Upper lobe of left lung (tissue), 6 donors: ENCODE data around the gene COTL1. TPM values are rescaled to one million over a fixed set of nuclear protein-coding genes. Genes with fewer than 3 reads are reported as not detected.

Experiments
- ATAC-seq, 2 donors: fragments of 200-7000 bp; cut with Tn5 transposase; one replicate each; pipeline ENCODE4 v1.9.1; 2022; ENCODE audit warnings: mild to moderate bottlenecking in 2 of 2, moderate library complexity in 2 of 2; ENCODE audit not compliant: low FRiP score in 2 of 2
- DNase-seq, 2 donors: peaks; one replicate each; pipeline ENCODE4 v3.0.0-alpha.2; 2019 to 2020
- H3K27ac ChIP-seq, 4 donors: fragments of 200-600 bp; sonication (generic); one replicate each; pipeline ENCODE4 v1.5.1; 2016 to 2019
- H3K27me3 ChIP-seq, 4 donors: fragments of 200-600 bp; sonication (generic); one replicate each; pipeline ENCODE4 v1.5.1; 2017 to 2019
- H3K36me3 ChIP-seq, 4 donors: fragments of 200-600 bp; sonication (generic); one replicate each; pipeline ENCODE4 v1.5.1; 2016 to 2019
- H3K4me1 ChIP-seq, 4 donors: fragments of 200-600 bp; sonication (generic); one replicate each; pipeline ENCODE4 v1.5.1; 2018 to 2019
- H3K4me3 ChIP-seq, 4 donors: fragments of 200-600 bp; sonication (generic); one replicate each; pipeline ENCODE4 v1.5.1; 2017 to 2019; ENCODE audit warnings: mild to moderate bottlenecking in 2 of 4, moderate library complexity in 1 of 4
- H3K9me3 ChIP-seq, 4 donors: fragments of 200-600 bp; sonication (generic); one replicate each; pipeline ENCODE4 v1.5.1; 2018 to 2019
- CTCF ChIP-seq, 6 experiments: fragments of 450-650 bp in 4 of 6; fragments of 200-600 bp in 2 of 6; sonication (generic) in 2 of 6; IDR thresholded peaks; one replicate each; pipeline ENCODE4 v1.5.1; 2016 to 2019; ENCODE audit warnings: antibody characterized with exemption in 6 of 6
- EP300 ChIP-seq, 4 donors: sonication (generic); formaldehyde crosslinking; IDR thresholded peaks; one replicate each; pipeline ENCODE4 v1.5.1; 2017; ENCODE audit warnings: antibody characterized with exemption in 4 of 4, control low read depth in 2 of 4
- POLR2A ChIP-seq, 4 donors: fragments of 450-650 bp; IDR thresholded peaks; one replicate each; pipeline ENCODE4 v1.5.1; 2016 to 2017; ENCODE audit warnings: antibody characterized with exemption in 4 of 4, mild to moderate bottlenecking in 2 of 4
- POLR2AphosphoS5 ChIP-seq, 2 donors: sonication (generic); formaldehyde crosslinking; IDR thresholded peaks; one replicate each; pipeline ENCODE4 v1.5.1; 2017; ENCODE audit warnings: antibody characterized with exemption in 2 of 2
- WGBS, 2 donors: methylation state at CpG; one replicate each; pipeline ENCODE4 v1.1.5; 2017 to 2018; 5-methylcytosine and 5-hydroxymethylcytosine counted together
- total RNA-seq, 6 donors: library from RNA; depleted of rRNA in 4 of 6; stranded (reverse); fragments of >200 nt in 4 of 6; gene quantifications; one replicate each; pipeline versions ENCODE4 v1.1.0 to v1.2.1, GENCODE V29; 2016 to 2021
- donor health status: DM: no; HTN: no; CAD: no; lungs with moderate emphysema.
- donor health status: DM: no; HTN: yes; CAD: no; lungs with severe emphysema.

Gene COTL1
- total RNA-seq, 6 donors from 2014 or later = 31.6 to 256 (median 75.6) TPM

GRCh38 chr16:84583995-84584394 is 33.9 kb downstream of the COTL1 start:
- DNase-seq = no peak
- H3K36me3 ChIP-seq = peaks cover 0 to 11% (median 0%) of the 10 kb centered on the region in 4 donors
- 86% methylated on average over 12 to 15 of the region's 15 CpGs for WGBS, 2 donors
- no peak for ATAC-seq
- H3K27me3 ChIP-seq = no peaks in the 10 kb centered on the region
- no peak for TF ChIP-seq POLR2A (IDR thresholded peaks at IDR 0.05)
- TF ChIP-seq EP300 (IDR thresholded peaks at IDR 0.05) = no peak
- TF ChIP-seq POLR2AphosphoS5 (IDR thresholded peaks at IDR 0.05) = no peak
- TF ChIP-seq CTCF (IDR thresholded peaks at IDR 0.05) = no peak
- no peaks in the 10 kb centered on the region for H3K9me3 ChIP-seq
- no peak overlapping the region for H3K27ac ChIP-seq
- no peak overlapping the region for H3K4me3 ChIP-seq
- no peaks in the 10 kb centered on the region for H3K4me1 ChIP-seq

GRCh38 chr16:84582958-84583516 is 34.8 kb downstream of the COTL1 start:
- WGBS, 2 donors = 74 to 78% methylated on average over 11 of the region's 11 CpGs
- H3K9me3 ChIP-seq = no peaks in the 10 kb centered on the region
- no peak for ATAC-seq
- no peak overlapping the region for H3K27ac ChIP-seq
- TF ChIP-seq CTCF (IDR thresholded peaks at IDR 0.05) (no peak), POLR2AphosphoS5 (IDR thresholded peaks at IDR 0.05) (no peak), POLR2A (IDR thresholded peaks at IDR 0.05) (no peak), EP300 (IDR thresholded peaks at IDR 0.05) (no peak)
- no peaks in the 10 kb centered on the region for H3K27me3 ChIP-seq
- no peaks in the 10 kb centered on the region for H3K4me1 ChIP-seq
- no peak for DNase-seq
- H3K4me3 ChIP-seq = no peak overlapping the region
- H3K36me3 ChIP-seq = peaks cover 0 to 4% (median 0%) of the 10 kb centered on the region in 4 donors

- H3K4me1 ChIP-seq = no peaks in the 10 kb centered on the region
- ATAC-seq (no peak), DNase-seq (no peak)
- no peaks in the 10 kb centered on the region for H3K9me3 ChIP-seq
- 87 to 93% methylated on average over 8 of the region's 8 CpGs for WGBS, 2 donors
- H3K36me3 ChIP-seq = peaks cover 0 to 4% (median 0%) of the 10 kb centered on the region in 4 donors
- no peak overlapping the region for H3K4me3 ChIP-seq
- no peak overlapping the region for H3K27ac ChIP-seq
- no peaks in the 10 kb centered on the region for H3K27me3 ChIP-seq
- no peak for TF ChIP-seq POLR2A (IDR thresholded peaks at IDR 0.05)
- no peak for TF ChIP-seq POLR2AphosphoS5 (IDR thresholded peaks at IDR 0.05)
- TF ChIP-seq CTCF (IDR thresholded peaks at IDR 0.05) = no peak
- TF ChIP-seq EP300 (IDR thresholded peaks at IDR 0.05) = no peak
These were observed 36.7 kb downstream of the COTL1 start for GRCh38 chr16:84581158-84581557.

GRCh38 chr16:84579936-84580335 is 37.9 kb downstream of the COTL1 start:
- Histone ChIP-seq H3K36me3 (peaks cover 0 to 4% (median 0%) of the 10 kb centered on the region in 4 donors), H3K27me3 (no peaks in the 10 kb centered on the region), H3K4me3 (no peak overlapping the region), H3K4me1 (no peaks in the 10 kb centered on the region), H3K27ac (no peak overlapping the region), H3K9me3 (no peaks in the 10 kb centered on the region)
- 77 to 96% methylated on average over 4 to 11 of the region's 11 CpGs for WGBS, 2 donors
- DNase-seq = peak in 1 of 2 donors; percentile 42
- no peak for ATAC-seq
- TF ChIP-seq EP300 (IDR thresholded peaks at IDR 0.05) (no peak), POLR2AphosphoS5 (IDR thresholded peaks at IDR 0.05) (no peak), CTCF (IDR thresholded peaks at IDR 0.05) (no peak), POLR2A (IDR thresholded peaks at IDR 0.05) (no peak)

GRCh38 chr16:84578538-84579126 is 39.2 kb downstream of the COTL1 start:
- WGBS, 2 donors = 87 to 95% methylated on average over 6 of the region's 6 CpGs
- H3K4me1 ChIP-seq = peaks cover 0 to 7% (median 0%) of the 10 kb centered on the region in 4 donors
- H3K4me3 ChIP-seq = no peak overlapping the region
- ATAC-seq (no peak), DNase-seq (no peak)
- H3K36me3 ChIP-seq = peaks cover 0 to 3% (median 0%) of the 10 kb centered on the region in 4 donors
- H3K9me3 ChIP-seq = no peaks in the 10 kb centered on the region
- H3K27me3 ChIP-seq = no peaks in the 10 kb centered on the region
- no peak for TF ChIP-seq EP300 (IDR thresholded peaks at IDR 0.05)
- TF ChIP-seq POLR2A (IDR thresholded peaks at IDR 0.05) = no peak
- no peak for TF ChIP-seq POLR2AphosphoS5 (IDR thresholded peaks at IDR 0.05)
- no peak for TF ChIP-seq CTCF (IDR thresholded peaks at IDR 0.05)
- H3K27ac ChIP-seq = no peak overlapping the region
